ENCODE measurements around the gene RNF168. TPM values are rescaled to one million over a fixed set of nuclear protein-coding genes. Genes with fewer than 3 reads are reported as not detected.

Gene RNF168
- total and polyA plus RNA-seq, 11 donors = 8.4 to 31.8 (median 20.8) TPM

GRCh38 chr3:196440041-196440537, 63.5 kb downstream of the RNF168 start:
- Histone ChIP-seq H3K4me3 (no peak overlapping the region), H3K4me1 (peaks cover 0 to 9% (median 0%) of the 10 kb centered on the region in 12 donors), H3K27me3 (no peaks in the 10 kb centered on the region), H3K27ac (no peak overlapping the region), H3K9me3 (no peaks in the 10 kb centered on the region), H3K36me3 (no peaks in the 10 kb centered on the region)
- intact Hi-C loops (cut with DNase I) = no loop called here
- peak in 1 of 4 donors; percentile 79 for ATAC-seq
- WGBS, 4 donors = 66 to 75% (median 71%) methylated on average over 6 of the region's 6 CpGs
- TF ChIP-seq CTCF (IDR thresholded peaks at IDR 0.05) (no peak), POLR2A (IDR thresholded peaks at IDR 0.05) (no peak)
- DNase-seq = peak in 2 of 5 donors; percentile 36 to 54

GRCh38 chr3:196432137-196432879, 71.3 kb downstream of the RNF168 start, which contains the start of gene UBXN7:
UBXN7 (minus strand) TSS chr3:196432427; CDS start chr3:196432399, 28 bp downstream.
- Histone ChIP-seq H3K9me3 (no peaks in the 10 kb centered on the region), H3K27me3 (no peaks in the 10 kb centered on the region), H3K4me3 (peak within 1 kb of the TSS; percentile 55 to 99 (median 90)), H3K27ac (peak within 1 kb of the TSS; percentile 78 to 98 (median 94)), H3K4me1 (peaks cover 0 to 32% (median 21%) of the 10 kb centered on the region in 12 donors), H3K36me3 (peaks cover 0 to 8% (median 2%) of the 10 kb centered on the region in 9 donors)
- intact Hi-C loops (cut with DNase I) = loop anchor here in 4 of 10 donors (2.0 to 10.0 kb wide), 5 partner anchors 70 to 178 kb away; partner anchors contain the start of gene RNF168 (in 4 of the 4)
- DNase-seq = peak; percentile 95 to 99 (median 95)
- peak; percentile 96 to 98 (median 97) for ATAC-seq
- no peak for TF ChIP-seq CTCF (IDR thresholded peaks at IDR 0.05)
- peak in 1 of 2 donors; percentile 90 for TF ChIP-seq POLR2A (IDR thresholded peaks at IDR 0.05)
- 0 to 1% (median 0%) methylated on average over 26 to 67 of the region's 67 CpGs for WGBS, 4 donors

DNA sequence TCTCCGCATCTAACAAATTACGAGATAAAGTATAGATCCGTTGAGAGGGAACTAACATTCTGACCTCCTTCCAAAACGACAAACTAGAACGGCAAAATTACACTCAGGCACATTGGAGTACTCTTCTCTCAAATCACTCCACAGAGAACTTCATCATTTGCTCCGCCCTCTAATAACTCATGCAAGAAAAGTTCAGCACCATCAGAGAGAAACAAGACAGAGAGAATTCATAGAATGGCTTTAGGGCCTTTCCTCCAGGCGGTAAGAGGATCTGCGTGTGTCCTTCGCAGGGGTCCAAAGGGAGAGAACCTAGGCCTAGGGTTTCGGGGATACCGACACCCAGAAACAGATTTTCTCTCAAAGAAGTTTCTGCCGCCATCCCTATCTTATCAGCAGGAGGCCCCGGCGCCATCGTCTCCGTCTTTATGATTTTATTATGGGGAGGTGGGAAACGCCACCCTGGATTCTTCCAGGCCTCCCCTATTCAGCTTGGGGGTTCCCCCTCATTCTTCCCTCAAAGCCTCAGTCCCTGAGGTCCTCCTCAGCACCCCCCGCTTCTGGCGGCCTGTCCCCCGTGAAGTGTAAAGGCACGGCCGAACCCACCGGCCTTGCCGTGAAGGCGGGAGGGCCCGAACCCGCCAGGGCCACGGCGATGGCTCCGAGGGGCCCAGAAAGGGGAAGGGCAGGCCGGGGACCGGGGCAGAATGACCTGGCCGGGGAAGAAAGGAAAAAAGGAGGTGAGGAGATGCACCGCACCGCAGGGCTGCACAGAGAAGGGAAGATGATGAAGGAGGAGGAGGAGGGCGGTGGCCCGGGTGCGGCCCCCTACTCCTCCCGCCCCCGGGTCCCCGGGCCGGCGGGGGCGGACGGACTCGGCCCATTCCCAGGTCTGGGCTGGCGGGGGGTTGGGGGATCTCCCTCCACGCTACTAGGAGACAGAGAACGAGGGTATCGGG, 72.1 kb downstream of the RNF168 start:
- no peaks in the 10 kb centered on the region for H3K27me3 ChIP-seq
- WGBS, 4 donors = 1 to 2% (median 1%) methylated on average over 46 to 50 of the region's 50 CpGs
- no peaks in the 10 kb centered on the region for H3K9me3 ChIP-seq
- H3K4me1 ChIP-seq = peaks cover 0 to 33% (median 21%) of the 10 kb centered on the region in 12 donors
- H3K27ac ChIP-seq = peak overlapping the region; percentile 78 to 98 (median 94)
- intact Hi-C loops (cut with DNase I) = loop anchor here in 4 of 10 donors (2.0 to 10.0 kb wide), 5 partner anchors 71 to 177 kb away; partner anchors contain the start of gene RNF168 (in 4 of the 4)
- H3K4me3 ChIP-seq = peak overlapping the region; percentile 55 to 99 (median 90)
- no peak for TF ChIP-seq POLR2A (IDR thresholded peaks at IDR 0.05)
- no peak for TF ChIP-seq CTCF (IDR thresholded peaks at IDR 0.05)
- ATAC-seq (peak; percentile 18 to 54 (median 52)), DNase-seq (peak; percentile 20 to 60 (median 41))
- H3K36me3 ChIP-seq = peaks cover 0 to 15% (median 7%) of the 10 kb centered on the region in 9 donors

Data from heart left ventricle (tissue), 16 donors.